Progenitor cell of endocrine pancreas (in vitro differentiated cells): ENCODE measurements around the gene MYBBP1A. TPM values are rescaled to one million over a fixed set of nuclear protein-coding genes. Genes with fewer than 3 reads are reported as not detected.
A peak's percentile ranks its signal among the peaks of the same experiment; 100 is the strongest.

Experiments
- DNase-seq: peaks from one replicate; pipeline ENCODE4 v3.0.0; 2021; ENCODE audit warnings: low spot score; ENCODE audit not compliant: unreplicated experiment
- H3K27ac Mint-ChIP-seq: 2 replicates; pipeline ENCODE4 v1.8.0; 2021; ENCODE audit warnings: mild to moderate bottlenecking, moderate library complexity, mixed read lengths
- H3K27me3 Mint-ChIP-seq: 2 replicates; pipeline ENCODE4 v1.8.0; 2021; ENCODE audit warnings: mixed read lengths
- H3K36me3 Mint-ChIP-seq: 2 replicates; pipeline ENCODE4 v1.8.0; 2022; ENCODE audit warnings: mixed read lengths; ENCODE audit not compliant: insufficient read depth
- H3K4me1 Mint-ChIP-seq: 2 replicates; pipeline ENCODE4 v1.8.0; 2021; ENCODE audit warnings: low read depth, mixed read lengths
- H3K4me3 Mint-ChIP-seq: 2 replicates; pipeline ENCODE4 v1.8.0; 2021; ENCODE audit warnings: low read depth, mild to moderate bottlenecking, moderate library complexity, mixed read lengths
- H3K9me3 Mint-ChIP-seq: 2 replicates; pipeline ENCODE4 v1.8.0; 2021; ENCODE audit warnings: low read depth, mixed read lengths
- total RNA-seq: library from RNA; stranded (reverse); gene quantifications from 2 replicates; pipeline ENCODE4 v1.2.1, GENCODE V29; 2021
- TF ChIP-seq, protein P1 (sequence below): fragments of 200-600 bp; sonication (generic); IDR thresholded peaks from one replicate; pipeline ENCODE4 v1.5.0; 2021; ENCODE audit warnings: antibody characterized with exemption, mild to moderate bottlenecking; ENCODE audit not compliant: unreplicated experiment

MYBBP1A gene
- total RNA-seq, 1 donor from 2014 or later, result 55.2 TPM

- Mint-ChIP-seq H3K9me3 (no peaks in the 10 kb centered on the region), H3K4me3 (no peak overlapping the region), H3K36me3 (no peaks in the 10 kb centered on the region), H3K4me1 (peaks cover 15% of the 10 kb centered on the region), H3K27me3 (peaks cover 11% of the 10 kb centered on the region), H3K27ac (peak overlapping the region; percentile 95)
- no peak for DNase-seq
- TF ChIP-seq, protein P1, sequence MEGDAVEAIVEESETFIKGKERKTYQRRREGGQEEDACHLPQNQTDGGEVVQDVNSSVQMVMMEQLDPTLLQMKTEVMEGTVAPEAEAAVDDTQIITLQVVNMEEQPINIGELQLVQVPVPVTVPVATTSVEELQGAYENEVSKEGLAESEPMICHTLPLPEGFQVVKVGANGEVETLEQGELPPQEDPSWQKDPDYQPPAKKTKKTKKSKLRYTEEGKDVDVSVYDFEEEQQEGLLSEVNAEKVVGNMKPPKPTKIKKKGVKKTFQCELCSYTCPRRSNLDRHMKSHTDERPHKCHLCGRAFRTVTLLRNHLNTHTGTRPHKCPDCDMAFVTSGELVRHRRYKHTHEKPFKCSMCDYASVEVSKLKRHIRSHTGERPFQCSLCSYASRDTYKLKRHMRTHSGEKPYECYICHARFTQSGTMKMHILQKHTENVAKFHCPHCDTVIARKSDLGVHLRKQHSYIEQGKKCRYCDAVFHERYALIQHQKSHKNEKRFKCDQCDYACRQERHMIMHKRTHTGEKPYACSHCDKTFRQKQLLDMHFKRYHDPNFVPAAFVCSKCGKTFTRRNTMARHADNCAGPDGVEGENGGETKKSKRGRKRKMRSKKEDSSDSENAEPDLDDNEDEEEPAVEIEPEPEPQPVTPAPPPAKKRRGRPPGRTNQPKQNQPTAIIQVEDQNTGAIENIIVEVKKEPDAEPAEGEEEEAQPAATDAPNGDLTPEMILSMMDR, result no peak
Measured at GRCh38 chr17:4513113-4514032, 41.8 kb downstream of the MYBBP1A start.

- TF ChIP-seq, protein P1, result no peak
- DNase-seq, result no peak
- H3K4me3 Mint-ChIP-seq, result no peak overlapping the region
- no peaks in the 10 kb centered on the region for H3K9me3 Mint-ChIP-seq
- H3K27me3 Mint-ChIP-seq, result peaks cover 7% of the 10 kb centered on the region
- no peaks in the 10 kb centered on the region for H3K36me3 Mint-ChIP-seq
- H3K27ac Mint-ChIP-seq, result peak overlapping the region; percentile 62
- H3K4me1 Mint-ChIP-seq, result peaks cover 15% of the 10 kb centered on the region
Measured at GRCh38 chr17:4512156-4513112, 42.8 kb downstream of the MYBBP1A start.

- Mint-ChIP-seq H3K4me3 (no peak overlapping the region), H3K4me1 (peaks cover 15% of the 10 kb centered on the region), H3K27me3 (peaks cover 7% of the 10 kb centered on the region), H3K36me3 (no peaks in the 10 kb centered on the region), H3K27ac (no peak overlapping the region), H3K9me3 (no peaks in the 10 kb centered on the region)
- DNase-seq, result no peak
- TF ChIP-seq, protein P1, result no peak
Measured at GRCh38 chr17:4511199-4511932, 43.8 kb downstream of the MYBBP1A start.

GRCh38 chr17:4510618-4510941 is 44.6 kb downstream of the MYBBP1A start:
- TF ChIP-seq, protein P1, result no peak
- Mint-ChIP-seq H3K27ac (no peak overlapping the region), H3K4me3 (no peak overlapping the region)

More at GRCh38 chr17:4510618-4510941, 44.6 kb downstream of the MYBBP1A start:
- peaks cover 7% of the 10 kb centered on the region for H3K27me3 Mint-ChIP-seq
- no peaks in the 10 kb centered on the region for H3K36me3 Mint-ChIP-seq
- no peaks in the 10 kb centered on the region for H3K9me3 Mint-ChIP-seq
- DNase-seq, result no peak
- peaks cover 15% of the 10 kb centered on the region for H3K4me1 Mint-ChIP-seq
